Neural progenitor cell (in vitro differentiated cells): ENCODE data around the gene KIAA0825.

Experiments used
- EZH2 ChIP-seq: fragments of 200-600 bp; sonication (generic); IDR thresholded peaks from 2 replicates; pipeline ENCODE4 v1.6.1; 2017; ENCODE audit warnings: antibody characterized with exemption, mild to moderate bottlenecking, moderate library complexity
- EZH2phosphoT487 ChIP-seq: fragments of 200-600 bp; sonication (generic); IDR thresholded peaks from 2 replicates; pipeline ENCODE4 v1.6.1; 2017; ENCODE audit warnings: antibody characterized with exemption
- TF ChIP-seq, protein P1 (sequence below): fragments of 200-600 bp; sonication (generic); IDR thresholded peaks from 2 replicates; pipeline ENCODE4 v1.5.1; 2017; ENCODE audit warnings: antibody characterized with exemption, mild to moderate bottlenecking

DNA sequence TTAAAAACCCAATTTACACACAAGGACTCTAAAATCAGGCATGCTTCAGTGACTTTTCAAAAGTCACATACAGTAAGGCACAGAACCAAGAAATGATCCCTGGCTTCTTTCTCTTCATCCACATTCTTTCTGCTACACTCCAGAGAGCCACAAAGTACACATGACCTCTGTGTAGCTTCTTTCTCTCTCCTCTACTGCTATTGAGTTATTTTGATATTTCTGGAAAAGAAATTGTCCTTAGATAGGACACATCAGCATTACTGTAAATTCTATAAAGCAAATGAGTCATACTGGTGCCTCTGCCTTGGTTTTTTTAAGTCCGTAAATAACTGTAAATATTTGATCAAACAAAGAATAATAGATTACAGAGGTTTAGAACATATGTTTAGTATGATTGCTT is 96.3 kb downstream of the KIAA0825 start:
- TF ChIP-seq, protein P1, sequence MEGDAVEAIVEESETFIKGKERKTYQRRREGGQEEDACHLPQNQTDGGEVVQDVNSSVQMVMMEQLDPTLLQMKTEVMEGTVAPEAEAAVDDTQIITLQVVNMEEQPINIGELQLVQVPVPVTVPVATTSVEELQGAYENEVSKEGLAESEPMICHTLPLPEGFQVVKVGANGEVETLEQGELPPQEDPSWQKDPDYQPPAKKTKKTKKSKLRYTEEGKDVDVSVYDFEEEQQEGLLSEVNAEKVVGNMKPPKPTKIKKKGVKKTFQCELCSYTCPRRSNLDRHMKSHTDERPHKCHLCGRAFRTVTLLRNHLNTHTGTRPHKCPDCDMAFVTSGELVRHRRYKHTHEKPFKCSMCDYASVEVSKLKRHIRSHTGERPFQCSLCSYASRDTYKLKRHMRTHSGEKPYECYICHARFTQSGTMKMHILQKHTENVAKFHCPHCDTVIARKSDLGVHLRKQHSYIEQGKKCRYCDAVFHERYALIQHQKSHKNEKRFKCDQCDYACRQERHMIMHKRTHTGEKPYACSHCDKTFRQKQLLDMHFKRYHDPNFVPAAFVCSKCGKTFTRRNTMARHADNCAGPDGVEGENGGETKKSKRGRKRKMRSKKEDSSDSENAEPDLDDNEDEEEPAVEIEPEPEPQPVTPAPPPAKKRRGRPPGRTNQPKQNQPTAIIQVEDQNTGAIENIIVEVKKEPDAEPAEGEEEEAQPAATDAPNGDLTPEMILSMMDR: no peak
- TF ChIP-seq EZH2: no peak
- no peak for TF ChIP-seq EZH2phosphoT487
